ENCODE results near the gene ZNF691.
"Not testable (repeated sequence)": the region's sequence is repeated elsewhere in the genome, so short reads cannot be mapped to it uniquely, and the experiment has no call there.

ZNF691 gene, protein sequence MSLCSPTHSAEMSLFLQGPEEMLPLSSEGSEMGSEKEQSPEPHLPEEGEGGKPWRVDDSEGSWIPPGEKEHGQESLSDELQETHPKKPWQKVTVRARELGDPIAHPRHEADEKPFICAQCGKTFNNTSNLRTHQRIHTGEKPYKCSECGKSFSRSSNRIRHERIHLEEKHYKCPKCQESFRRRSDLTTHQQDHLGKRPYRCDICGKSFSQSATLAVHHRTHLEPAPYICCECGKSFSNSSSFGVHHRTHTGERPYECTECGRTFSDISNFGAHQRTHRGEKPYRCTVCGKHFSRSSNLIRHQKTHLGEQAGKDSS

GRCh38 chr1:42846257-42847110 lies at the start of gene ZNF691:
Gene ZNF691, plus strand, starts transcription at chr1:42846613. Its CDS starts 3,046 bp downstream, at chr1:42849659.
- in situ Hi-C loops (cut with HindIII; ENCODE audit: low sequenced_read_pairs) = no loop called here

DNA sequence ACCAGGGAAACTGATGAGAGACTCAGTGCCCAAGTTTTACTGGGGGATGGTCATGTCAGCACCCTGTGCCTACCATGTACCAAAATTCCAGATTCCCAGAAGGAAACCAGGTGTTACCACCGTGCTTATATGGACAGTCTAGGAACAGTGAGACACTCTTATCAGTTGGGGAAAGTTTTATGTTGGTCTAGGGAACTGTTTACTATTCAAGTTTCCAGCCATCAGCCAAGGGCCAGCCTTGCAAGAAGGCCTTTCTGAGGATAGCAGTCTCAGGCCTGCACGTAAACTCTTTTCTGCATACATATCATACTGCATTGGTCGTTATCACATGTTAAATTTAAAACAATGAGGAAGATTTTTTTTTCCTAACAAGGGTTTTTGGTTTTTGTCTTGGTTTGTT lies 49.0 kb upstream of the ZNF691 start:
- in situ Hi-C loops (cut with HindIII; ENCODE audit: low sequenced_read_pairs) = no loop called here

DNA sequence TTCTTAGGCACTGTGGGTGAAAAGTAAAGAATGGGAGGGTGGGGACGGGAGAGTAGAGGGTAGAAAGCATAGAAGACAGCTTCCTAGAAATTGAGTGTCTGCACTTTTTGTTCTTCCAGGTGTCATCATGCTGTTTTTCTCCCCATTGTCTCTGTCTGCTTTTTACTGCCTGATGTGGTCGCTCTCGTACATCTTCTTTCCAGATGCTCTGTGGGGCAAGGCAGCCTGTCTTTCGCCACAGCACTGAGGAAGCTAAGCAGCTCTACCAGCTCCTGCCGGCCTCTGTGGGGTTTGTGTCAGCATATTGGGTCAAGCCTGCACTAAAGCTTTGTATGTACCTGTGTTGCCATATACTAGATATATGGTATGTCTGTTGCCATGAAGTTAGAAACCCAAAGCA lies 48.4 kb upstream of the ZNF691 start:
- in situ Hi-C loops (cut with HindIII; ENCODE audit: low sequenced_read_pairs) = no loop called here

DNA sequence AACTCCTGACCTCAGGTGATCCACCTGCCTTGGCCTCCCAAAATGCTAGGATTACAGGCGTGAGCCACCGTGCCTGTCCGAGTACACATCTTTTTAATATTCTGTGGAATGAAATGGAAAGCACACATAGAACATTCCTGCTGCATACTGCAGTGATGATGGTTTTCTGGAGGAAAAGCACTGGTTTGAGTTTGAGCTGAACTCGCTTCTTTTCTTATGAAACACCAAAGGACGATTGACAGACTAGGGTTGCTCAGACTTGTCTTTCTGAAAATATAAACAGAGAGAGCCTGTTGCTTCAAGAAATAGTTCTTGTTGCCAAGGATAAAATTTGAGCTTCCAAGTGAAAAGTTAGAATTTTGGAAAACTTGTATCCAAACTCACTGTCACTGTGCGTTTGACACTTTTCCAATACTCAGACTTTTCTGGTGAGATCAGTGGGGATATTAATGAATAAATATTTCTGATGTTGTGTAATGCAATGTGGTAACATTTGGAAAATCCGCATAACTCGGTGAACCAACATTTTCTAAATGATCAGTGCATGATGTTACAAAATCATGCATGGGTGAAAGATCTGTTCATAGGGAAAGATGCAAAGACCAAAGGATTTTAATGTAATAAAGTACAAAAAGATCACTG lies 44.5 kb upstream of the ZNF691 start:
- in situ Hi-C loops (cut with HindIII; ENCODE audit: low sequenced_read_pairs) = no loop called here

DNA sequence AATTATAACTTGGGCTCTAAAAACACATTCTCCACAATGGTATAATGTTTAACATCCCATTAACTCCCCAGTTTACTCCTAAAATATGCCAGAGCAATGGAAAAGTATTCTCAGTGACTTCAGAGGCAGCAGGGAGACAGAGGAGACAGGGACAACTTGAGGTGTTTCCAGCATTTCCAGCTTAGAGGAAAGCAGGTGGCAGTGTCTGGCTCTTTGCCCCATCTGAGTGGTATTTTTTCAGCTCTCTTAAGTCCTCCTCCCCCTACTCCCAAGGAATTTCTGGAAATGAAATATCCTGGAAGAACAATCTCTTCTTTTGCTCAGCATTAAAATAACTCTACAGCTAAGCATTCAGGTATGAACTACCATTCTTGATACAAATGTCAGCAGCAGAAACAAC lies 40.2 kb upstream of the ZNF691 start:
- in situ Hi-C loops (cut with HindIII; ENCODE audit: low sequenced_read_pairs) = no loop called here

DNA sequence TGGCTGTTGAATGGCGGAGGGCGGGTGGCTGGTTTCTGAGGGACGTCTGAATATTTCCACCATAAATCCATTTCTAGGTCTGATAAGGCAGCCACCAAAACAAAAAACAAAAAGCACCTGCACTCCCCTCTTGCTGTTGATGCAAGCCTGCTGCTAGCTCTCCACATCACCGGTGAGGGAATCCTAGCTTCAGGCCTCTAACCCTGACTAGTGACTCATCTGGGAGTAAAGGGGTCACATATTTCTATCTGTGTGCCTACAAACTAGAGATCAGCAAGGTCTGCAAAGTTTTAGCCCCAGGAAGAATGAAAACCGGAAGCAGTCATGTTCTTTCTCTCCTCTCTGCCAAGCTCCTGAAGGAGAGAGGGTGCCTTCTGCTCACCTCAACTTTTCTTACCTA lies 39.8 kb upstream of the ZNF691 start:
- in situ Hi-C loops (cut with HindIII; ENCODE audit: low sequenced_read_pairs) = no loop called here

DNA sequence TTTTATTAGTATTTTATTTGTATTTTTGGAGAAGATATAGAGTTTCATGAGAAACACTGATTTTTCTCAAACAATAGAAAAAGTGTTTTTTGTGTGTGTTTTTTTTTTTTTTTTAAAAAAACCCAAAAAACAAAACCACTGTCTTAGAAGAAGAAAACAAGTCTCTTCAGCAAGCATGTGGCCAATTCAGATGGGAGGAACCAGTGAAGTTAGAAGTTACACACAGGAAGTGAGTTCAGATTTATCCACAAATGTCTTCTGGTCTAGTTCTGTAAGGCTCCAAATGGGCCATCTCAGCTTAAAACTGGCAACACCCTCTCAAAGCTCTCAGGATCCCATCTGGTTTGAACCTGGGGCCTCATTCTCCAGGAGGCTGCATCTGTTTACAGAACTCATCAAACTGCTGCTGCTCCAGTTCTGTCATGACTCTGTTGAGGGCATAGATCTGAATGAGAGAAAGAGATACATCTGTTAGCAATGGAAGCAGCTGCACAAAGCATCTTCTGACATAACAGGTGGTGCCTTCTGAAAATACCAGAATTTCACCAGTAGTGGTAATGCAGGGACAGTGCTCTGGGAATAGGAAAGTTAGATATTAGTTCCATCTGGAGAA lies 39.3 kb upstream of the ZNF691 start:
- in situ Hi-C loops (cut with HindIII; ENCODE audit: low sequenced_read_pairs) = no loop called here

- in situ Hi-C loops (cut with HindIII; ENCODE audit: low sequenced_read_pairs) = not testable (repeated sequence)
Measured at GRCh38 chr1:42814815-42815214, 31.6 kb upstream of the ZNF691 start.

DNA sequence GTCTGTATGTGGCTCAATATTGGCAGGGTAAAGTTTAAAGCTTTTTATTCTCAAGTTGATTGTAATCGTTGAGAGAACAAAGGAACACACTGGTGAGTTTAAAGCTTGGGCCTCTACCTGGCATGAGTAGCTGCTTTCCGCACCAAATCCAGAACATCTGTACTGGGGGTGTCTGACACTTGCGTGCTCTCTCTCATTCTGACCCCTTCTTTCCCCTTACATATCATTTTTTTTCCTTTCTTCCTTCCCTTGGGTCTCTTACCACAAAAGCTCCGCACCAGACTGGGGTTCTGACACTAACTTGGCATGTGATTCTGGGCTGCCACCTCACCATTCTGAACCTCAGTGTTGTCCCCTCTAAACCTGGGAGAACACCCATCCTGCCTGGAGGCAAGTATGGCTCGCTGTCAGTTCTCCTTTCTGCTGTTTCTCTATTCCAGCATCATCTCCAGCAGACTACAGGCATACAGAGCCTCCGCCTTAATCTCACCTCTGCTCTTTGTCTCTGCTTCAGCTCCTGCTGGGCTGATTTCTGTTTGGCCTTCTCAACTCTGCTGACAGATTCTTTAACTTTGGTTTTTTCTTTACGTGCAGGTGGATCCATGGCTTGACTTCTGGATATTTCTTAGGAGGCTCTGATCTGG lies 30.4 kb upstream of the ZNF691 start:
- in situ Hi-C loops (cut with HindIII; ENCODE audit: low sequenced_read_pairs) = no loop called here

DNA sequence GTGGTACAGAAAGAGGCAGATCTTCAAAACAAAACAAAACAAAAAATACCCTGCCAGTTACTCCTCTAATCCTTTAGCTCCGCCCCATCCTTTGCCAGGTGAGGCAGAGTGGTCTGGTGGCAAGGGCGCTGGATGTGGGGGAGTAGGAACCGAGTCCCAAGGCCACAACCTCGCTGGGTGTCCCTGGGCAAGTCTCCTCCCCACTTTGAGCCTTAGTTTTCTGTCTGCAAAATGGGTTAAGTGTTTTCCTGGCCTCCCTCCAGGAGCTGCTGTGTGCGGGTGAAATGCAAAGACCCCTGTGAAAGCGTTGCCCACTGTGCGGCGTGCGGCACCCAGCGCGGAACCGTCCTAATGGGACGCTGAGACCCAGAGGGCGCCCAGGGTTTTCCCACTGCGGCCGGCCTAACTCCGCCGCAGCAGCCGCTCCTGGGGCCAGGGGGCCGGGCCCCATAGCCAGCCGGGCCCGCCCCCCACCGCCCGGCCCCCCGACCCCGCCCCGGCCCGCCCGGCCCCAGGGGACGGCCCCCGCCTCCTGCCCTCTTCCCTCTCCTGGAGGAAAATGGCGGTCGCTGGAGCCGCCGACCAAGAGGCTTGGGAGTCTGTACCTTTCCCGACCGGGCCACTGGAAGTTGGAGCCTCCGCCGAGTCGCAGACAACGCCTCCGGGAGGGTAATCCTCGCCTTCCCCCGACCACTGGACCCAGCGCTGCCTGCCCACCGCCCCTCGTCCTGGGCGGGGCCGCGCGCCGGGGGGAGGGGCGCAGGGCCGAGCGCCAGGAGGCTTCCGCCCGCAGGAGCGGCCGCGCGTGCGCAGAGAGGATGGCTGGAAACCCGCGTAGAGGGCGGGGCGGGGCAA lies 29.6 kb upstream of the ZNF691 start, which contains the start of the genes ERMAP and SVBP:
ERMAP (plus strand) TSS at position 538 of the 855 bp plus-strand sequence. CDS start 13,327 bp downstream, outside the sequence.
SVBP (minus strand) TSS at position 813 of the 855 bp plus-strand sequence. CDS start 853 bp downstream, outside the sequence.
- in situ Hi-C loops (cut with HindIII; ENCODE audit: low sequenced_read_pairs) = no loop called here

GRCh38 chr1:42817440-42817767 lies 29.0 kb upstream of the ZNF691 start:
- in situ Hi-C loops (cut with HindIII; ENCODE audit: low sequenced_read_pairs) = no loop called here

- in situ Hi-C loops (cut with HindIII; ENCODE audit: low sequenced_read_pairs) = no loop called here
Measured at GRCh38 chr1:42817976-42818375, 28.4 kb upstream of the ZNF691 start.

DNA sequence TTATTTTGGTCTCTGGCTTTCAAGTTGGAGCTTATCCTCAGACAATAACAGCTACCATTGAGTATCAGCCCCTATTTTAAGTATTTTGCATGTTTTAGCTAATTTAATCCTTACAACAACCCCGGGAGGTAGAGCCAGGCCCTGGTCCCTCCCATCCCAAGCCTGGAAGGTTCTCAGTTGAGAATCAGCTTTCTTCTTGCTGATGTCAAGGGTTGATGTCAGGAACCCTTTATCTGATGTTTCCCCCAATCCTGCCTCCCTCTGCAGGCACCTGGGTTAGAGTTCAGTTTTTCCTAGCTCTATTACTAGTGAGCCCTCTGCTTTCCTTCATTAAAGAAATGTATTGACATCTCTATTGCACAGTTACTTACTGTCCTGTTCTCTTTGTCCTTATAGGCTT lies 25.6 kb upstream of the ZNF691 start:
- in situ Hi-C loops (cut with HindIII; ENCODE audit: low sequenced_read_pairs) = no loop called here

DNA sequence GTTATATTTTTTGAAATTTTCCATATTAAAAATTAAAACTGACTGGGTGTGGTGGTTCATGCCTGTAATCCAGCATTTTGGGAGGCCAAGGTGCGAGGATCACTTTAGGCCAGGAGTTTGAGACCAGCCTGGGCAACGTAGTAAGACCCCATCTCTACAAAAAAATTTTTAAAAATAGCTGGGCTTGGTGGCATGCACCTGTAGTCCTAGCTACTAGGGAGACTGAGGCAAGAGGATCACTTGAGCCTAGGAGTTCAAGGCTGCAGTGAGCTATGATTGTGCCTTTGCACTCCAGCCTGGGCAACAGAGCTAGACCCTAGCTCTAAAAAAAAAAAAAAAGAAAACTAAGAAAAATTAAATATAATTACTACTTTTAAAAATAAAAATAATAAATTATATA lies 24.7 kb upstream of the ZNF691 start:
- in situ Hi-C loops (cut with HindIII; ENCODE audit: low sequenced_read_pairs) = no loop called here

DNA sequence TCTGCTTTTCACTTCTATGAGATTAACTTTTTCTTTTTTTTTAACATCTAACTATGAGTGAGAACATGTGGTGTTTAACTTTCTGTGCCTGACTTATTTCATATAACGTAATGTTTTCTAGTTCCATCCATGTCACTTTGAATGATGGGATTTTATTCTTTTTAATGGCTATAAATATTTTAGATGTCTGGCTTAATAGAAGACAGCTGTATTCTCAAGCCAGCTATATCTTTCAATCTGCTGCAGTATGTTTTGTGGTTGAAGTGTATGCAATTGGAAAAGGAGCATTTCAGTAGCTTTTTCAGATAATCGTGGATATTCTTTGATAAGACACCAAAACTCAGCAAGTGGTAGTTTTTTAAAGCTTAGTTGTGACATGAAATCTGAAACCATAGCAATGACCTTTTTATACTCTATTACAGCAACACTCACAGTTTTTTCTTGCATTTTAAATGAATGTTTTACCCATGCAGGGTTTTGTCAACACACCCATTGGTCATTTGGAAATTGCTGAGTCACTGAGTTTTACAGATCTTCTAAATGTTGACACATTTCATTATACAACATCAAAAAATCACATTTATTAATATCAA lies 23.5 kb upstream of the ZNF691 start:
- in situ Hi-C loops (cut with HindIII; ENCODE audit: low sequenced_read_pairs) = no loop called here

DNA sequence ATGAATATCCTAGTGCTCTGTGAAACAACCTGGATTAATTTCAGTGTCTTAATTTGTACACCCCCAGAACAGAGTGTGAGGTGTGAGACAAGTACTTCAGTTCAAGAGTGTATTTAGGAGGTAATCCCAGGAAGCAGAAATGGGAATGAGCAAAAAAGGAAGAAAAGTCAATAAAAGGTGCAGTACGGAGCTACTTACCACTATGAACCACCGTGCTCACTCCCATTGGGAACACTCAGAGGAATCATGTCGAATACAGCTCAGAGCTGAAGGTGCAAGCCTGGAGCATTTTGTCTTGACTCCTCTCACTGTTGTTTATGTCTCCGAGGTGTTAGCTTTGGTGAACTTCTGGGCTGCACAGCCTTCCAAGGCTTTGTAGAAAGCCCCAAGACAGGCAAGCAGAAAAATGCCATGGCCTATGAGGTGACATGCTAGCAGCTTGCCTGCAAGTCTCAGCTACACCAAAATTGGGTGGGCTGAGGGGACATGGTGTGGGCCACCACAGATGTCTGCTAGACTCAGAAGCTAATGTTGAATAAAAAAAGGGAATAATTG lies 21.9 kb upstream of the ZNF691 start:
- in situ Hi-C loops (cut with HindIII; ENCODE audit: low sequenced_read_pairs) = no loop called here

GRCh38 chr1:42825036-42825851 lies 21.2 kb upstream of the ZNF691 start:
- in situ Hi-C loops (cut with HindIII; ENCODE audit: low sequenced_read_pairs) = no loop called here

GRCh38 chr1:42830631-42831030 lies 15.8 kb upstream of the ZNF691 start:
- in situ Hi-C loops (cut with HindIII; ENCODE audit: low sequenced_read_pairs) = no loop called here

Measured in endothelial cell of hepatic sinusoid (primary cell).